ENCODE data around the gene KCNE2.

The KCNE2 gene, protein sequence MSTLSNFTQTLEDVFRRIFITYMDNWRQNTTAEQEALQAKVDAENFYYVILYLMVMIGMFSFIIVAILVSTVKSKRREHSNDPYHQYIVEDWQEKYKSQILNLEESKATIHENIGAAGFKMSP

DNA sequence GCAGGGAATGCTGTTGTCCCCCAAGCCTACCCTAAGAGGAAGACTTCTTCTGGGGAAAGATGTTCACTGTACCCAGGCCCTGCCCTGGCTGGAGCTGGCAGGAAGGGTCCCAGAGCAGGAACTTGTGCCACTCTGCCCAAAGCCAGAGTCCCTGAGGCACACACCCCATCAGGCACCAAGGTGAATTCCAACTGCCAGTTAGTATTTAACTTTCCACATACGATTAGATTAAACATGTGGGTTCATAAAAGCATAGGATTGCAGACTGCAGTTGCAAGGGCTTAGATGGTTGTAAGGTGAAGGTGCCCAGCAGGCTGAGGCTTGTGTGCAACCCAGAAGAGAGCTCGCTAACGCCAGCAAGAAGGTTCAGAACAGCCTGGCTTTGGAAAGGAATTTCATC lies at the start of gene KCNE2:
Gene KCNE2, plus strand, starts transcription at position 274 of the 400 bp plus-strand sequence. CDS start 6,473 bp downstream, outside the sequence.
- H3K27ac ChIP-seq (ENCODE audit: low read length): no peak within 1 kb of the TSS
- H3K4me1 ChIP-seq (ENCODE audit: control insufficient read depth, insufficient read depth, low read length): no peaks in the 10 kb centered on the region
- H3K4me3 ChIP-seq (ENCODE audit: low read length in 2 of 2): no peak within 1 kb of the TSS
- no peaks in the 10 kb centered on the region for H3K27me3 ChIP-seq (ENCODE audit: control insufficient read depth in 1 of 2, insufficient read depth in 2 of 2, low read length in 2 of 2)
- no peaks in the 10 kb centered on the region for H3K9me3 ChIP-seq (ENCODE audit: control insufficient read depth in 2 of 2, low read length in 2 of 2)
- H3K9ac ChIP-seq (ENCODE audit: low read length in 2 of 2): no peak within 1 kb of the TSS
- H3K36me3 ChIP-seq (ENCODE audit: control insufficient read depth in 2 of 2, insufficient read depth in 2 of 2, low read length in 2 of 2): no peaks in the 10 kb centered on the region

GRCh38 chr21:34319585-34319984 lies 44.2 kb upstream of the KCNE2 start:
- H3K4me1 ChIP-seq (ENCODE audit: control insufficient read depth, insufficient read depth, low read length): no peaks in the 10 kb centered on the region
- H3K36me3 ChIP-seq (ENCODE audit: control insufficient read depth in 2 of 2, insufficient read depth in 2 of 2, low read length in 2 of 2): no peaks in the 10 kb centered on the region
- H3K27me3 ChIP-seq (ENCODE audit: control insufficient read depth in 1 of 2, insufficient read depth in 2 of 2, low read length in 2 of 2): no peaks in the 10 kb centered on the region
- no peak overlapping the region for H3K9ac ChIP-seq (ENCODE audit: low read length in 2 of 2)
- H3K4me3 ChIP-seq (ENCODE audit: low read length in 2 of 2): no peak overlapping the region
- H3K27ac ChIP-seq (ENCODE audit: low read length): no peak overlapping the region
- H3K9me3 ChIP-seq (ENCODE audit: control insufficient read depth in 2 of 2, low read length in 2 of 2): peaks cover 0 to 4% of the 10 kb centered on the region in 2 donors

DNA sequence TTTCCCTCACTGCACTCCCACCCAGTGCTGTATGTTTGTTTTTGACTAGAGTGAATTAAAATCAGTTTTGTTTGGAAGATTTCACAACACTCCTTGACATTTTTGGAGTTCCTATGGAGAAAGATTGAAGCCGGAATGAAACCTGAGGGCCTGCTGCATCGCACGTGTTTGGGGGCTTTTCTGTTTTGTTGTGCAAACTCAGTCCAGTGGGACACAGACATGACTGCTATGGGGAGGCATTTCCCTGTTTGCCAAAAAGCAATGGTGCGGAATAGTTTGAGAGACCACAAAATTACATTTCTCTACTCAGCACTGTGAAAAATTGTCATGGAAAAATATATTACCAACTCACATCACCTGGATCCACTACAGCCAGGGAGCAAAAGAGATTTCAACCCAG lies 43.8 kb upstream of the KCNE2 start:
- Histone ChIP-seq H3K9me3 (ENCODE audit: control insufficient read depth in 2 of 2, low read length in 2 of 2) (peaks cover 0 to 4% of the 10 kb centered on the region in 2 donors), H3K36me3 (ENCODE audit: control insufficient read depth in 2 of 2, insufficient read depth in 2 of 2, low read length in 2 of 2) (no peaks in the 10 kb centered on the region), H3K4me3 (ENCODE audit: low read length in 2 of 2) (no peak overlapping the region), H3K27me3 (ENCODE audit: control insufficient read depth in 1 of 2, insufficient read depth in 2 of 2, low read length in 2 of 2) (no peaks in the 10 kb centered on the region), H3K27ac (ENCODE audit: low read length) (no peak overlapping the region), H3K4me1 (ENCODE audit: control insufficient read depth, insufficient read depth, low read length) (no peaks in the 10 kb centered on the region), H3K9ac (ENCODE audit: low read length in 2 of 2) (no peak overlapping the region)

GRCh38 chr21:34330055-34330454 lies 33.8 kb upstream of the KCNE2 start:
- Histone ChIP-seq H3K36me3 (ENCODE audit: control insufficient read depth in 2 of 2, insufficient read depth in 2 of 2, low read length in 2 of 2) (peaks cover 0 to 2% of the 10 kb centered on the region in 2 donors), H3K9ac (ENCODE audit: low read length in 2 of 2) (no peak overlapping the region), H3K4me1 (ENCODE audit: control insufficient read depth, insufficient read depth, low read length) (peaks cover 1% of the 10 kb centered on the region), H3K27me3 (ENCODE audit: control insufficient read depth in 1 of 2, insufficient read depth in 2 of 2, low read length in 2 of 2) (no peaks in the 10 kb centered on the region), H3K4me3 (ENCODE audit: low read length in 2 of 2) (no peak overlapping the region), H3K27ac (ENCODE audit: low read length) (no peak overlapping the region), H3K9me3 (ENCODE audit: control insufficient read depth in 2 of 2, low read length in 2 of 2) (no peaks in the 10 kb centered on the region)

- Histone ChIP-seq H3K4me1 (ENCODE audit: control insufficient read depth, insufficient read depth, low read length) (peaks cover 12% of the 10 kb centered on the region), H3K36me3 (ENCODE audit: control insufficient read depth in 2 of 2, insufficient read depth in 2 of 2, low read length in 2 of 2) (peaks cover 0 to 2% of the 10 kb centered on the region in 2 donors), H3K9ac (ENCODE audit: low read length in 2 of 2) (no peak overlapping the region), H3K27ac (ENCODE audit: low read length) (no peak overlapping the region), H3K4me3 (ENCODE audit: low read length in 2 of 2) (no peak overlapping the region), H3K9me3 (ENCODE audit: control insufficient read depth in 2 of 2, low read length in 2 of 2) (no peaks in the 10 kb centered on the region), H3K27me3 (ENCODE audit: control insufficient read depth in 1 of 2, insufficient read depth in 2 of 2, low read length in 2 of 2) (no peaks in the 10 kb centered on the region)
These were observed 32.1 kb upstream of the KCNE2 start for GRCh38 chr21:34331726-34332125.

- peaks cover 0 to 2% of the 10 kb centered on the region in 2 donors for H3K36me3 ChIP-seq (ENCODE audit: control insufficient read depth in 2 of 2, insufficient read depth in 2 of 2, low read length in 2 of 2)
- H3K27me3 ChIP-seq (ENCODE audit: control insufficient read depth in 1 of 2, insufficient read depth in 2 of 2, low read length in 2 of 2): no peaks in the 10 kb centered on the region
- peaks cover 18% of the 10 kb centered on the region for H3K4me1 ChIP-seq (ENCODE audit: control insufficient read depth, insufficient read depth, low read length)
- H3K4me3 ChIP-seq (ENCODE audit: low read length in 2 of 2): no peak overlapping the region
- H3K9me3 ChIP-seq (ENCODE audit: control insufficient read depth in 2 of 2, low read length in 2 of 2): no peaks in the 10 kb centered on the region
- H3K27ac ChIP-seq (ENCODE audit: low read length): no peak overlapping the region
- H3K9ac ChIP-seq (ENCODE audit: low read length in 2 of 2): no peak overlapping the region
These were observed 31.5 kb upstream of the KCNE2 start for GRCh38 chr21:34332347-34332746.

- Histone ChIP-seq H3K9ac (ENCODE audit: low read length in 2 of 2) (no peak overlapping the region), H3K9me3 (ENCODE audit: control insufficient read depth in 2 of 2, low read length in 2 of 2) (no peaks in the 10 kb centered on the region), H3K27ac (ENCODE audit: low read length) (no peak overlapping the region), H3K4me1 (ENCODE audit: control insufficient read depth, insufficient read depth, low read length) (peaks cover 27% of the 10 kb centered on the region), H3K36me3 (ENCODE audit: control insufficient read depth in 2 of 2, insufficient read depth in 2 of 2, low read length in 2 of 2) (peaks cover 0 to 2% of the 10 kb centered on the region in 2 donors), H3K4me3 (ENCODE audit: low read length in 2 of 2) (no peak overlapping the region), H3K27me3 (ENCODE audit: control insufficient read depth in 1 of 2, insufficient read depth in 2 of 2, low read length in 2 of 2) (no peaks in the 10 kb centered on the region)
These were observed 30.6 kb upstream of the KCNE2 start for GRCh38 chr21:34333121-34333739.

- H3K9ac ChIP-seq (ENCODE audit: low read length in 2 of 2): no peak overlapping the region
These were observed 28.5 kb upstream of the KCNE2 start for GRCh38 chr21:34335316-34335715.

GRCh38 chr21:34336245-34336644 lies 27.6 kb upstream of the KCNE2 start:
- Histone ChIP-seq H3K27ac (ENCODE audit: low read length) (peak overlapping the region; percentile 71), H3K36me3 (ENCODE audit: control insufficient read depth in 2 of 2, insufficient read depth in 2 of 2, low read length in 2 of 2) (no peaks in the 10 kb centered on the region), H3K9ac (ENCODE audit: low read length in 2 of 2) (no peak overlapping the region), H3K27me3 (ENCODE audit: control insufficient read depth in 1 of 2, insufficient read depth in 2 of 2, low read length in 2 of 2) (no peaks in the 10 kb centered on the region), H3K9me3 (ENCODE audit: control insufficient read depth in 2 of 2, low read length in 2 of 2) (no peaks in the 10 kb centered on the region), H3K4me3 (ENCODE audit: low read length in 2 of 2) (no peak overlapping the region), H3K4me1 (ENCODE audit: control insufficient read depth, insufficient read depth, low read length) (peaks cover 43% of the 10 kb centered on the region)

More at GRCh38 chr21:34335316-34335715, 28.5 kb upstream of the KCNE2 start:
- peaks cover 0 to 2% of the 10 kb centered on the region in 2 donors for H3K36me3 ChIP-seq (ENCODE audit: control insufficient read depth in 2 of 2, insufficient read depth in 2 of 2, low read length in 2 of 2)
- no peaks in the 10 kb centered on the region for H3K27me3 ChIP-seq (ENCODE audit: control insufficient read depth in 1 of 2, insufficient read depth in 2 of 2, low read length in 2 of 2)
- no peak overlapping the region for H3K4me3 ChIP-seq (ENCODE audit: low read length in 2 of 2)
- no peaks in the 10 kb centered on the region for H3K9me3 ChIP-seq (ENCODE audit: control insufficient read depth in 2 of 2, low read length in 2 of 2)
- H3K4me1 ChIP-seq (ENCODE audit: control insufficient read depth, insufficient read depth, low read length): peaks cover 39% of the 10 kb centered on the region
- peak overlapping the region; percentile 71 for H3K27ac ChIP-seq (ENCODE audit: low read length)

DNA sequence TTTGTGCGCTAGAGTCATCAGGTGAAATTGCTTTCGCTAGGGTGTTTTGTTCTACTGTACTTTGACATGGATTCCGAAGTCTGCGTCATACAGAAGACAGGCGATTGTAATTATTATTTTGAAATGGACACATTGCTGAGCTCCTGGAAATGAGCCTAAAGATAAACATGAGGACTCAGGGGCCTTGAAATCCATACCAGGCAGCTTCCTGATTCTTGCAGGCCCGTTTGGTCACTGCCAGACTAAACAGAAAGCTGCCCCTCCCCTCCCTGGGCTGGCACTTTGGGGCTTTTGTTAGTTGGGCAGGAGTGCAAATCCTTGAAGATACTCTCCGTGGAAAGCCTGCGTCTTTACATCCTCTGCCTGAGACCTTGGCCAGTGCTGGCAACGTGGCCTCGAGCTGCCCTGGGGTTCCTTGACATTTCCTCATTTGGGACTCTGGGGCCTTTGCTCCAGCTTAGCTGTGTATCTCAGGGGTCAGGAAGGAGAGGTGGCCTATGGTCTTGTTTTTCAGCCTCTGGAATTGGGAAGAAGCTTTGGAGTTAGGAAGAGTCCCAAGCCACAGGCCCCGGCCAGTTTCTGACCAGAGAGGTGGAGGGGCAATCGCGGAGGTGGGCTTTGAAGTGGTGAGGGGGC lies 26.9 kb upstream of the KCNE2 start:
- H3K27me3 ChIP-seq (ENCODE audit: control insufficient read depth in 1 of 2, insufficient read depth in 2 of 2, low read length in 2 of 2): no peaks in the 10 kb centered on the region
- H3K36me3 ChIP-seq (ENCODE audit: control insufficient read depth in 2 of 2, insufficient read depth in 2 of 2, low read length in 2 of 2): no peaks in the 10 kb centered on the region
- H3K27ac ChIP-seq (ENCODE audit: low read length): peak overlapping the region; percentile 71
- no peaks in the 10 kb centered on the region for H3K9me3 ChIP-seq (ENCODE audit: control insufficient read depth in 2 of 2, low read length in 2 of 2)
- peaks cover 47% of the 10 kb centered on the region for H3K4me1 ChIP-seq (ENCODE audit: control insufficient read depth, insufficient read depth, low read length)
- peak overlapping the region in 1 of 2 donors; percentile 22 for H3K4me3 ChIP-seq (ENCODE audit: low read length in 2 of 2)
- H3K9ac ChIP-seq (ENCODE audit: low read length in 2 of 2): no peak overlapping the region

DNA sequence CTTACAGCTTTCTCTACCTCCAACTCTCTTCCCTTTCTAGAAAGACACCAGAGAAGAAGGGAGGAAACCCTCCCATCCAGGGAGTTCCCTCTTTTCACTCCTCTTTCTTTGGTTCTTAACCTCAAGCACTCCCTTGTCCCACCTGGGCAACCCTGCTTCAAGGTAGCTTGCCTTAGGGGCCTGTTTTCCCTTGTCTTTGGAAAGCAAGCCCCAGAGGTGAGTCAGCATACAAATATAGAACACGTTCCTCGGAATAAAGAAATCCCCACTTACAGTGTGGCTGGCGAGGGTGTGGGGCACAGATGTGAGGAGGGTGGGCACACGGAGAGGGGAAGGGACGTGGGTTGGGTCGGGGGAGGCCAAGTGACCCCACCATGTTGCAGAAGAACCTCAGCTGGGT lies 26.1 kb upstream of the KCNE2 start:
- Histone ChIP-seq H3K4me3 (ENCODE audit: low read length in 2 of 2) (peak overlapping the region in 1 of 2 donors; percentile 3), H3K9me3 (ENCODE audit: control insufficient read depth in 2 of 2, low read length in 2 of 2) (no peaks in the 10 kb centered on the region), H3K36me3 (ENCODE audit: control insufficient read depth in 2 of 2, insufficient read depth in 2 of 2, low read length in 2 of 2) (no peaks in the 10 kb centered on the region), H3K27me3 (ENCODE audit: control insufficient read depth in 1 of 2, insufficient read depth in 2 of 2, low read length in 2 of 2) (no peaks in the 10 kb centered on the region), H3K9ac (ENCODE audit: low read length in 2 of 2) (no peak overlapping the region), H3K27ac (ENCODE audit: low read length) (no peak overlapping the region), H3K4me1 (ENCODE audit: control insufficient read depth, insufficient read depth, low read length) (peaks cover 54% of the 10 kb centered on the region)

All from stomach smooth muscle (tissue), 2 donors.